Fibroblast of skin of back (primary cell): Measurements from ENCODE around the gene DCDC2.

ENCODE experiments used
- DNase-seq: peaks from one replicate; pipeline ENCODE4 v3.0.0-alpha.2; 2013

Gene DCDC2

GRCh38 chr6:24140591-24140990 lies 217.3 kb downstream of the DCDC2 start:
- DNase-seq: no peak

DNA sequence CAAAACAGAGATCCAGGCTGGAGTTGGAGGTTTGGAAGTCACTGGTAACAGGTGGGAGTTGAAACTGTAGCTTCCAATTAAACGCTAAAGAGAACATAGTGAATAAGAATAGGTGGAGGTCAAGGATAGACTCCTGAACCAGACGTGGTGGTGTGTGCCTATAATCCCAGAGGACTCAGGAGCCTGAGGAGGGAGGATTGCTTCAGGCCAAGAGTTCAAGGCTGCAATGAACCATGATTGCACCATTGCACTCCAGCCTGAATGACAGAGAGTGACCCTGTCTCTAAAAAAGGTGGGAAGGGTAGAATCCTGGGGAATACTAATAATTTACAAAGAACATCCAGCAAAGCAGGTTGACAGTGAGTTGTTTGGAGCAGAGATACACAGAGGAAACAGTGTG lies 218.2 kb downstream of the DCDC2 start:
- no peak for DNase-seq

DNA sequence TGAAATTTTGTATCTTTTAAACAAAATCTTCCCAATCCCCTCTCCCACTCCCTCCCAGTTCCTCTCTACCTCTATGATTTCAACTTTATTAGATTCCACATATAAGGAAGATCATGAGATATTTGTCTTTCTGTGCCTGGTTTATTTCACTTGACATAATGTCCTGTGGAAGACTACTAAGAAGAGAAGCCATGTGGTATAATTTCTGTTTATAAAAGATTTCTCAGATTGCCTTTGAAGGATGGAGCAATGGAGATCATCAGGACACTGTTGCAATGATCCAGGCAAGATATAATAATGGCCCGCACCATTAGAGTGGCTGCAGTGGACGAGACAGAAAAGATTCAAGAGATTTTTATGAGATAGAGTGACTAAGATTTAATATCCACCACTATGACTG lies 218.8 kb downstream of the DCDC2 start:
- DNase-seq: no peak

GRCh38 chr6:24131751-24132150 lies 226.1 kb downstream of the DCDC2 start:
- DNase-seq: no peak

DNA sequence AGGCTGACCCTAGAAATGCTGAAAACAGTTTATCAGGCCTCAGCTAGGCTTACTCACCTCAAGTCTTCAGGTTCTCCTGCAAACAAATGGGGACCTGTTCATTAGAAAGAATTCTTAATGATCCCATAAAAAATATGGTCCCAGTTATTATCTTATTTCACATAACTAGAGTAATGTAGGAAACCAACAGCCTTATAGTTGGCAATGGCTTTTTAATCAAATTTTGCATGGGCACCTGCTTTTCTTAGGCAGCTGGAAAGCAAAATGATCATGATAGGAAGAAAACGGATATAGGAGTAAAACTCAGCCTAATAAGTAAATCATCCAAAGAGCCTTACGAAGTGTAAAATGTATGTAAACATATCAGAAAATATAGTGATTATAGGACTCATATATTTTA lies 230.5 kb downstream of the DCDC2 start:
- DNase-seq: no peak

GRCh38 chr6:24126586-24127192 lies 231.2 kb downstream of the DCDC2 start:
- DNase-seq: peak; percentile 55

DNA sequence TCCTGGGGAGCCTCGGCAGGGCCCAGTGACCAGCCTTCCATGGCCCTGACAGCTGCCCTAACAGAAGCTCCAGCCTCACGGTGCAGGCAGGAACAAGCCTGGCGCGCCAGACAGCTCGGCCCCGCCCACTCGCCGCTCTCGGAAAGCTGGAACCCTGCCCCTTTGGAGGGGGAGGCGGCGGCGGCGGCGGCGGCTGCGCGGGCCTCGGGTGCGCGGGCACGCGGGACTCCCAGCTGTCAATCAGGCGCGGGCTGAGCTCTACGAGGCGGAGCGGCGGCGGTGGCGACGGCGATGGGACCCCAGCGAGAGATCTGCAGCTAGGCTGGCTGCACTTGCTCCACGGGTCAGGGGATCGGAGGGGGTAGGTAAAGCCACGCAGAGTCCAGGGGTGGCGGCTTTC lies 231.9 kb downstream of the DCDC2 start, which contains the start of gene NRSN1:
NRSN1 (plus strand) TSS at position 236 of the 400 bp plus-strand sequence. CDS start 8,113 bp downstream, outside the sequence.
- DNase-seq: no peak

DNA sequence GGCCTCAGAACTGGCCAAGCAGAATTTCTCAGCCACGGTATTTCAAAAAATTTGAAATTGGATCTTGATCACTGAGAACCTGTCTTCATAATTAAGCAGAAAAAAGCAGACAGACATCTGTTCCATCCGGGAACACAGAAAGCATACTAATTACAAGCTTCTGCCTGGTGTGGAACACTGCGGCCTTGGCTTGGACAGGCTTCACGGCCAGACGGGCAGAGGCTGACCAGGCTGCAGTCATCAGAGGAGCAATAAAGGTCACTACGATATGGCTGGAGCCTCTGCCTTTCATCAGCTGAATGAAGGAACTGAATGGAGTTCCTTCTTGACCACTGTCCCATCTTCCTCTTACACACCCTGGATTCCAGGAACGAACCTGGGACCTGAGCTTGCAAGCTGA lies 235.7 kb downstream of the DCDC2 start:
- no peak for DNase-seq
